ENCODE data around the gene CYP46A1.

CYP46A1 gene

GRCh38 chr14:99674064-99674650 lies 9.9 kb upstream of the CYP46A1 start:
- no peak for DNase-seq (ENCODE audit: low spot score)

GRCh38 chr14:99674776-99675381 lies 9.2 kb upstream of the CYP46A1 start:
- DNase-seq (ENCODE audit: low spot score), result no peak

GRCh38 chr14:99675382-99675835 lies 8.7 kb upstream of the CYP46A1 start:
- no peak for DNase-seq (ENCODE audit: low spot score)

GRCh38 chr14:99675951-99676350 lies 8.1 kb upstream of the CYP46A1 start:
- DNase-seq (ENCODE audit: low spot score), result no peak

GRCh38 chr14:99676657-99677056 lies 7.4 kb upstream of the CYP46A1 start:
- DNase-seq (ENCODE audit: low spot score), result no peak

GRCh38 chr14:99677231-99678140 lies 6.6 kb upstream of the CYP46A1 start:
- DNase-seq (ENCODE audit: low spot score), result no peak

GRCh38 chr14:99678198-99678597 lies 5.9 kb upstream of the CYP46A1 start:
- DNase-seq (ENCODE audit: low spot score), result no peak

GRCh38 chr14:99679111-99679510 lies 5.0 kb upstream of the CYP46A1 start:
- DNase-seq (ENCODE audit: low spot score), result no peak

- no peak for DNase-seq (ENCODE audit: low spot score)
Measured at GRCh38 chr14:99679543-99679942, 4.6 kb upstream of the CYP46A1 start.

- DNase-seq (ENCODE audit: low spot score), result no peak
Measured at GRCh38 chr14:99679996-99680395, 4.1 kb upstream of the CYP46A1 start.

- DNase-seq (ENCODE audit: low spot score), result no peak
Measured at GRCh38 chr14:99681101-99681831, 2.8 kb upstream of the CYP46A1 start.

- no peak for DNase-seq (ENCODE audit: low spot score)
Measured at GRCh38 chr14:99681832-99682148, 2.3 kb upstream of the CYP46A1 start.

- DNase-seq (ENCODE audit: low spot score), result peak; percentile 78
Measured at GRCh38 chr14:99682809-99683618, 1.1 kb upstream of the CYP46A1 start.

- no peak for DNase-seq (ENCODE audit: low spot score)
Measured at GRCh38 chr14:99684410-99684934, 374 bp downstream of the CYP46A1 start.

- DNase-seq (ENCODE audit: low spot score), result no peak
Measured at GRCh38 chr14:99685151-99685591, 1.1 kb downstream of the CYP46A1 start.

GRCh38 chr14:99685596-99685995 lies 1.5 kb downstream of the CYP46A1 start:
- DNase-seq (ENCODE audit: low spot score), result no peak

GRCh38 chr14:99686557-99687283 lies 2.6 kb downstream of the CYP46A1 start:
- DNase-seq (ENCODE audit: low spot score), result no peak

GRCh38 chr14:99687284-99688209 lies 3.4 kb downstream of the CYP46A1 start:
- peak; percentile 22 for DNase-seq (ENCODE audit: low spot score)

GRCh38 chr14:99688210-99688581 lies 4.1 kb downstream of the CYP46A1 start:
- no peak for DNase-seq (ENCODE audit: low spot score)

- DNase-seq (ENCODE audit: low spot score), result no peak
Measured at GRCh38 chr14:99688629-99689028, 4.5 kb downstream of the CYP46A1 start.
